Panc1 (cell line): ENCODE data around the gene SOX5. TPM values are rescaled to one million over a fixed set of nuclear protein-coding genes. Genes with fewer than 3 reads are reported as not detected.

Source experiments
- ATAC-seq: fragments of 200-7000 bp; cut with Tn5 transposase; 2 replicates; pipeline ENCODE4 v1.9.1; 2020; ENCODE audit warnings: mild to moderate bottlenecking, moderate library complexity
- BruUV-seq: library from RNA; stranded (reverse); fragments of 400-500 nt; replicated peaks from 2 replicates; lab custom pipeline; 2021; lab: Mats Ljungman, UMichigan
- CTCF ChIA-PET: fragments of 300-600 bp; sonication (Branson Sonifier 250); formaldehyde crosslinking; loops from one replicate; lab custom pipeline; 2022; ENCODE audit warnings: antibody characterized with exemption; lab: Charles Lee
- POLR2A ChIA-PET: fragments of 300-600 bp; sonication (Branson Sonifier 250); formaldehyde crosslinking; loops from one replicate; lab custom pipeline; 2022; ENCODE audit warnings: antibody characterized with exemption; lab: Charles Lee
- DNase-seq: peaks from one replicate; pipeline ENCODE4 v3.0.0-alpha.2; 2010; ENCODE audit warnings: low read depth, low spot score
- H3K27ac ChIP-seq: 2 replicates; pipeline ENCODE4 v1.5.1; 2011; ENCODE audit warnings: mild to moderate bottlenecking, low read length, inconsistent platforms
- H3K27me3 ChIP-seq: fragments of 200-500 bp; sonication (Bioruptor generic); 2 replicates; pipeline ENCODE4 v1.6.0; 2014; ENCODE audit warnings: low read length, inconsistent platforms; ENCODE audit not compliant: control insufficient read depth, insufficient read depth
- H3K36me3 ChIP-seq: fragments of 200-500 bp; sonication (Bioruptor generic); 2 replicates; pipeline ENCODE4 v1.5.1; 2014; ENCODE audit warnings: inconsistent platforms, mild to moderate bottlenecking, low read length, moderate library complexity; ENCODE audit not compliant: control insufficient read depth, insufficient read depth
- H3K4me1 ChIP-seq: 2 replicates; pipeline ENCODE4 v1.5.1; 2011; ENCODE audit warnings: inconsistent platforms, mild to moderate bottlenecking, low read length, moderate library complexity; ENCODE audit not compliant: control insufficient read depth, insufficient read depth
- H3K4me3 ChIP-seq, 2 experiments: 2 replicates each; pipeline ENCODE4 v1.5.1; 2011 to 2012; ENCODE audit warnings: low read depth in 2 of 2, low read length in 2 of 2, mild to moderate bottlenecking in 2 of 2, inconsistent platforms in 1 of 2, moderate library complexity in 1 of 2
- H3K9me3 ChIP-seq: fragments of 200-500 bp; sonication (Bioruptor generic); 2 replicates; pipeline ENCODE4 v1.5.1; 2014; ENCODE audit warnings: low read depth, mild to moderate bottlenecking, inconsistent platforms, low read length, moderate library complexity; ENCODE audit not compliant: control insufficient read depth, insufficient read depth
- POLR2AphosphoS5 ChIP-seq: IDR thresholded peaks from 2 replicates; pipeline ENCODE4 v1.6.1; 2012; ENCODE audit warnings: mild to moderate bottlenecking, low read depth, low read length, moderate library complexity
- SIN3A ChIP-seq: IDR thresholded peaks from 2 replicates; pipeline ENCODE4 v1.6.1; 2012; ENCODE audit warnings: low read depth, mild to moderate bottlenecking, low read length, moderate library complexity, borderline replicate concordance; ENCODE audit not compliant: insufficient read depth
- TCF7L2 ChIP-seq: IDR thresholded peaks from 2 replicates; pipeline ENCODE4 v1.6.1; 2011; ENCODE audit warnings: mild to moderate bottlenecking, low read depth, low read length, inconsistent platforms
- in situ Hi-C: cut with HindIII; loops from 2 replicates; pipeline ENCODE4 v1.10.0; 2016; ENCODE audit warnings: low sequenced_read_pairs, low pct_unique_long_range_greater_than_20kb
- intact Hi-C: fragments of 100-400 bp; cut with micrococcal nuclease; formaldehyde crosslinking; loops from one replicate; pipeline ENCODE4 v1.10.0; 2022; ENCODE audit not compliant: unreplicated experiment
- total RNA-seq: library from RNA; stranded (reverse); gene quantifications from one replicate; pipeline ENCODE4 v1.2.1, GENCODE V29; 2021; ENCODE audit not compliant: unreplicated experiment
- TF ChIP-seq, protein P1 (sequence below): fragments of 450-650 bp; IDR thresholded peaks from 2 replicates; pipeline ENCODE4 v1.5.1; 2017; ENCODE audit warnings: mild to moderate bottlenecking
- TF ChIP-seq, protein P2 (sequence below), 2 experiments: IDR thresholded peaks; 2 replicates each; pipeline ENCODE4 v1.6.1; 2011 to 2012; ENCODE audit warnings: low read depth in 2 of 2, control low read depth in 1 of 2, low read length in 1 of 2, mild to moderate bottlenecking in 1 of 2, moderate library complexity in 1 of 2; ENCODE audit not compliant: insufficient read depth in 1 of 2

Gene SOX5
- total RNA-seq, 1 experiment from 2014 or later, result 0.23 TPM

DNA sequence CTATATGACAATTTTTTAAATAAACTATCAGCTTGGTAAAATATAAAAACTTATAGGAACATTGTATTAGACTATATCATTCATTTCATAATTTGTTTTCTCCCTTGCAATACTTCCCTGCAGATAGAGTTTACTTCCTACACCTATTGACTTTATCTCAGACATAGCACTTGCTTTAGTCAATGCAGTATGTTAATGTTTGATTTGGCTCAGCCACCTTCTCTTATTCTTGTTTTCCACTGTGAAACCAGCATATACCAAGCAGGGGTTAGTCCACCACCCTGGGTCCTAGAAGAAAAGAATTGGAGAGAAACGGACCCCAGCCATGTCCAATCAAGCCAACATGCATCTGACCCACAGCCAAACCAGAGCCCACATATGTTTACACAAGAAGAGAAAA lies 10.4 kb upstream of the SOX5 start:
- BruUV-seq, result no TSS peak
- Histone ChIP-seq H3K9me3 (no peaks in the 10 kb centered on the region), H3K27me3 (no peaks in the 10 kb centered on the region), H3K4me3 (no peak overlapping the region), H3K4me1 (no peaks in the 10 kb centered on the region), H3K27ac (no peak overlapping the region), H3K36me3 (no peaks in the 10 kb centered on the region)
- in situ Hi-C loops, result no loop called here
- intact Hi-C loops, result no loop called here
- TF ChIP-seq SIN3A (no peak), POLR2AphosphoS5 (no peak), TCF7L2 (no peak)
- TF ChIP-seq, protein P1, sequence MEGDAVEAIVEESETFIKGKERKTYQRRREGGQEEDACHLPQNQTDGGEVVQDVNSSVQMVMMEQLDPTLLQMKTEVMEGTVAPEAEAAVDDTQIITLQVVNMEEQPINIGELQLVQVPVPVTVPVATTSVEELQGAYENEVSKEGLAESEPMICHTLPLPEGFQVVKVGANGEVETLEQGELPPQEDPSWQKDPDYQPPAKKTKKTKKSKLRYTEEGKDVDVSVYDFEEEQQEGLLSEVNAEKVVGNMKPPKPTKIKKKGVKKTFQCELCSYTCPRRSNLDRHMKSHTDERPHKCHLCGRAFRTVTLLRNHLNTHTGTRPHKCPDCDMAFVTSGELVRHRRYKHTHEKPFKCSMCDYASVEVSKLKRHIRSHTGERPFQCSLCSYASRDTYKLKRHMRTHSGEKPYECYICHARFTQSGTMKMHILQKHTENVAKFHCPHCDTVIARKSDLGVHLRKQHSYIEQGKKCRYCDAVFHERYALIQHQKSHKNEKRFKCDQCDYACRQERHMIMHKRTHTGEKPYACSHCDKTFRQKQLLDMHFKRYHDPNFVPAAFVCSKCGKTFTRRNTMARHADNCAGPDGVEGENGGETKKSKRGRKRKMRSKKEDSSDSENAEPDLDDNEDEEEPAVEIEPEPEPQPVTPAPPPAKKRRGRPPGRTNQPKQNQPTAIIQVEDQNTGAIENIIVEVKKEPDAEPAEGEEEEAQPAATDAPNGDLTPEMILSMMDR, result no peak
- TF ChIP-seq, protein P2, sequence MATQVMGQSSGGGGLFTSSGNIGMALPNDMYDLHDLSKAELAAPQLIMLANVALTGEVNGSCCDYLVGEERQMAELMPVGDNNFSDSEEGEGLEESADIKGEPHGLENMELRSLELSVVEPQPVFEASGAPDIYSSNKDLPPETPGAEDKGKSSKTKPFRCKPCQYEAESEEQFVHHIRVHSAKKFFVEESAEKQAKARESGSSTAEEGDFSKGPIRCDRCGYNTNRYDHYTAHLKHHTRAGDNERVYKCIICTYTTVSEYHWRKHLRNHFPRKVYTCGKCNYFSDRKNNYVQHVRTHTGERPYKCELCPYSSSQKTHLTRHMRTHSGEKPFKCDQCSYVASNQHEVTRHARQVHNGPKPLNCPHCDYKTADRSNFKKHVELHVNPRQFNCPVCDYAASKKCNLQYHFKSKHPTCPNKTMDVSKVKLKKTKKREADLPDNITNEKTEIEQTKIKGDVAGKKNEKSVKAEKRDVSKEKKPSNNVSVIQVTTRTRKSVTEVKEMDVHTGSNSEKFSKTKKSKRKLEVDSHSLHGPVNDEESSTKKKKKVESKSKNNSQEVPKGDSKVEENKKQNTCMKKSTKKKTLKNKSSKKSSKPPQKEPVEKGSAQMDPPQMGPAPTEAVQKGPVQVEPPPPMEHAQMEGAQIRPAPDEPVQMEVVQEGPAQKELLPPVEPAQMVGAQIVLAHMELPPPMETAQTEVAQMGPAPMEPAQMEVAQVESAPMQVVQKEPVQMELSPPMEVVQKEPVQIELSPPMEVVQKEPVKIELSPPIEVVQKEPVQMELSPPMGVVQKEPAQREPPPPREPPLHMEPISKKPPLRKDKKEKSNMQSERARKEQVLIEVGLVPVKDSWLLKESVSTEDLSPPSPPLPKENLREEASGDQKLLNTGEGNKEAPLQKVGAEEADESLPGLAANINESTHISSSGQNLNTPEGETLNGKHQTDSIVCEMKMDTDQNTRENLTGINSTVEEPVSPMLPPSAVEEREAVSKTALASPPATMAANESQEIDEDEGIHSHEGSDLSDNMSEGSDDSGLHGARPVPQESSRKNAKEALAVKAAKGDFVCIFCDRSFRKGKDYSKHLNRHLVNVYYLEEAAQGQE (IDR thresholded peaks at IDR 0.05; ENCODE audit: insufficient read depth in 1 of 2, low read depth in 2 of 2, low read length in 1 of 2), result no peak
- no peak for ATAC-seq
- POLR2A ChIA-PET, result no interaction called here
- no peak for DNase-seq
- CTCF ChIA-PET, result no interaction called here

DNA sequence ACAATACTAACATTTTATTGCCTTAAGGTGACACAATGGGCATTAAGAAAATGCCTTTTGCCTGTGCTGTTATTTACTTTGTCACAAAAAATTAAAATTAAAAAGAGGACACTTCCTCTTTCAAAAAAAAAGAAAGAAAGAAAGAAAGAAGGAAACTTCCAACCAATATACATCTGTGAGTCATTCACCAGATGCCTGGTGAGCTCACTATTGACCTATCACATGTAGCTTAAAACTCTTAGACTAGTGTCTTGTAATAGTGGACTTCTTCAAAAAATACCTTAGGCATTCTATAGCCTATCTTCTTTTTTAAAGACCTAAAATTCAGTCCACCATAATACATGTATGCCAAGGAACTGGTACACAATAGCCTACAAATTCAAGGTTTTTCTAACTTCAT lies 4.9 kb upstream of the SOX5 start:
- no peak overlapping the region for H3K27ac ChIP-seq
- ATAC-seq (no peak), DNase-seq (no peak)
- in situ Hi-C loops (no loop called here), intact Hi-C loops (no loop called here)
- CTCF ChIA-PET, result no interaction called here
- H3K4me3 ChIP-seq, result no peak overlapping the region
- POLR2A ChIA-PET, result no interaction called here
- BruUV-seq, result no TSS peak
- H3K27me3 ChIP-seq, result no peaks in the 10 kb centered on the region
- TF ChIP-seq POLR2AphosphoS5, result no peak
- TF ChIP-seq, protein P2 (IDR thresholded peaks at IDR 0.05; ENCODE audit: insufficient read depth in 1 of 2, low read depth in 2 of 2, low read length in 1 of 2), result no peak
- H3K9me3 ChIP-seq, result no peaks in the 10 kb centered on the region
- no peaks in the 10 kb centered on the region for H3K36me3 ChIP-seq
- H3K4me1 ChIP-seq, result no peaks in the 10 kb centered on the region
